ENCODE measurements around the gene SLC35D3.
"Not testable (repeated sequence)": the region's sequence is repeated elsewhere in the genome, so short reads cannot be mapped to it uniquely, and the experiment has no call there.

Gene SLC35D3

GRCh38 chr6:136921936-136922684, at the start of gene SLC35D3:
Gene SLC35D3 (plus strand): TSS chr6:136922301. CDS start chr6:136922429, 128 bp downstream.
- no peak for DNase-seq (ENCODE audit: low read depth, low spot score)

- no peak for DNase-seq (ENCODE audit: low read depth, low spot score)
Measured at GRCh38 chr6:136873748-136874147, 48.4 kb upstream of the SLC35D3 start.

- not testable (repeated sequence) for DNase-seq (ENCODE audit: low read depth, low spot score)
Measured at GRCh38 chr6:136876469-136876868, 45.6 kb upstream of the SLC35D3 start.

- DNase-seq (ENCODE audit: low read depth, low spot score), result no peak
Measured at GRCh38 chr6:136880748-136881460, 41.2 kb upstream of the SLC35D3 start.

- no peak for DNase-seq (ENCODE audit: low read depth, low spot score)
Measured at GRCh38 chr6:136886091-136886490, 36.0 kb upstream of the SLC35D3 start.

- DNase-seq (ENCODE audit: low read depth, low spot score), result no peak
Measured at GRCh38 chr6:136887953-136888352, 34.1 kb upstream of the SLC35D3 start.

GRCh38 chr6:136889271-136890193, 32.6 kb upstream of the SLC35D3 start:
- DNase-seq (ENCODE audit: low read depth, low spot score), result no peak

- DNase-seq (ENCODE audit: low read depth, low spot score), result no peak
Measured at GRCh38 chr6:136890194-136890839, 31.8 kb upstream of the SLC35D3 start.

- DNase-seq (ENCODE audit: low read depth, low spot score), result no peak
Measured at GRCh38 chr6:136890986-136891385, 31.1 kb upstream of the SLC35D3 start.

- DNase-seq (ENCODE audit: low read depth, low spot score), result no peak
Measured at GRCh38 chr6:136893187-136893586, 28.9 kb upstream of the SLC35D3 start.

GRCh38 chr6:136895901-136896300, 26.2 kb upstream of the SLC35D3 start:
- no peak for DNase-seq (ENCODE audit: low read depth, low spot score)

GRCh38 chr6:136897071-136897470, 25.0 kb upstream of the SLC35D3 start:
- DNase-seq (ENCODE audit: low read depth, low spot score), result no peak

GRCh38 chr6:136901212-136901784, 20.8 kb upstream of the SLC35D3 start:
- no peak for DNase-seq (ENCODE audit: low read depth, low spot score)

- DNase-seq (ENCODE audit: low read depth, low spot score), result not testable (repeated sequence)
Measured at GRCh38 chr6:136904477-136904876, 17.6 kb upstream of the SLC35D3 start.

GRCh38 chr6:136914947-136915346, 7.2 kb upstream of the SLC35D3 start:
- no peak for DNase-seq (ENCODE audit: low read depth, low spot score)

- DNase-seq (ENCODE audit: low read depth, low spot score), result no peak
Measured at GRCh38 chr6:136918706-136919105, 3.4 kb upstream of the SLC35D3 start.

GRCh38 chr6:136920216-136920615, 1.9 kb upstream of the SLC35D3 start:
- no peak for DNase-seq (ENCODE audit: low read depth, low spot score)

GRCh38 chr6:136920671-136921380, 1.3 kb upstream of the SLC35D3 start:
- DNase-seq (ENCODE audit: low read depth, low spot score), result no peak

GRCh38 chr6:136921381-136921935, 643 bp upstream of the SLC35D3 start:
- no peak for DNase-seq (ENCODE audit: low read depth, low spot score)

- no peak for DNase-seq (ENCODE audit: low read depth, low spot score)
Measured at GRCh38 chr6:136922685-136923006, 545 bp downstream of the SLC35D3 start.

Data from activated naive CD8-positive, alpha-beta T cell treated with anti-CD3 and anti-CD28 coated beads, Interleukin-2, amount 50 U/mL, for 16 hours (primary cell).